HUES6 (cell line): ENCODE results near the gene COX4I1.

Experiments
- H3K27ac ChIP-seq: 2 replicates; pipeline ENCODE4 v1.7.0; 2013; ENCODE audit warnings: low read depth, mild to moderate bottlenecking, low read length, inconsistent platforms
- H3K27me3 ChIP-seq: 2 replicates; pipeline ENCODE4 v1.6.1; 2013; ENCODE audit warnings: low read length; ENCODE audit not compliant: control insufficient read depth, insufficient read depth
- H3K36me3 ChIP-seq: 2 replicates; pipeline ENCODE4 v1.6.1; 2013; ENCODE audit warnings: low read length; ENCODE audit not compliant: control insufficient read depth, insufficient read depth
- H3K4me1 ChIP-seq: 2 replicates; pipeline ENCODE4 v1.6.1; 2013; ENCODE audit warnings: low read length; ENCODE audit not compliant: control insufficient read depth, insufficient read depth
- H3K4me3 ChIP-seq: 2 replicates; pipeline ENCODE4 v1.5.1; 2013; ENCODE audit warnings: low read depth, low read length
- H3K9ac ChIP-seq: one replicate; pipeline ENCODE4 v1.6.1; 2013; ENCODE audit warnings: mild to moderate bottlenecking, low read length
- H3K9me3 ChIP-seq: 2 replicates; pipeline ENCODE4 v1.6.1; 2013; ENCODE audit warnings: low read depth, low read length; ENCODE audit not compliant: control insufficient read depth, insufficient read depth

Gene COX4I1

DNA sequence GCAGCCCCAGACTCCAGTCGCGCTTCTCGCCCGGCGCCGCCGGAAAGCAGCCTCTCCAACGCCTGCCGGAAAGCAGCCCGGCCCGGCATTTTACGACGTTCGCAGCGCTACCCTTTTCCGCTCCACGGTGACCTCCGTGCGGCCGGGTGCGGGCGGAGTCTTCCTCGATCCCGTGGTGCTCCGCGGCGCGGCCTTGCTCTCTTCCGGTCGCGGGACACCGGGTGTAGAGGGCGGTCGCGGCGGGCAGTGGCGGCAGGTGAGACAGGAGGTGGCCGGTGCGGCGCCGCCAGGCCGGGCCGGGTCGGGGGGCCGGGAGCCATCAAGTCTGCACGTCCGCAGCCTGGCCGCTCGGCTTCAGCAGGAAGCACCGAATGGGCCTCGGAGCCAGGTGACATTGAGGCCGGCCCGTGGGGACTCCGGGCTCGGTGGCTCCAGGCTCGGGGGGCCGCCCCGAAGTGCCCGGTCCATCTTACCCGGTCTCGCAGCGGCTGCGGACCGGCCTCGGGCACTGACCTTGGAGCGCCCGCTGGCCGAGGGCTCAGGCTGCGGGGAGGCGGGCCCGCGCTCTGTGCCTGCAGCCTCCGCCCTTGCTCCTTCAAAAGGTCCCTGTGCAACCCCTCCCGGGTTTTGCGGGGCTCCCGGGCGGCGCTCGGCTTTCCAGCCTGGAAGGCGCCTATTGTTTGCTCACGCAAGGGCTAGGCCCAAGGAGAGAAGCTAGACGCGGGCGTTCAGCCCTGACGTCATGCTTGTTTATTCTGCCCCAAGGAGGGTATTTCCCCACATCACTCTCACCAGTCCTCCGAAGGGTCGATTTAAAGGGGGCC is at the start of gene COX4I1, which contains the start of gene EMC8:
Gene COX4I1, plus strand, starts transcription at position 199 of the 824 bp plus-strand sequence. CDS start 1,511 bp downstream, outside the sequence.
Gene EMC8, minus strand, starts transcription at position 48 of the 824 bp plus-strand sequence. CDS start 249 bp downstream, outside the sequence.
- Histone ChIP-seq H3K9me3 (no peaks in the 10 kb centered on the region), H3K27me3 (no peaks in the 10 kb centered on the region), H3K27ac (peak within 1 kb of the TSS; percentile 93), H3K9ac (peak within 1 kb of the TSS; percentile 93), H3K36me3 (peaks cover 65% of the 10 kb centered on the region), H3K4me1 (peaks cover 6% of the 10 kb centered on the region; the same call in 1 of the 2 replicates), H3K4me3 (peak within 1 kb of the TSS; percentile 90)

DNA sequence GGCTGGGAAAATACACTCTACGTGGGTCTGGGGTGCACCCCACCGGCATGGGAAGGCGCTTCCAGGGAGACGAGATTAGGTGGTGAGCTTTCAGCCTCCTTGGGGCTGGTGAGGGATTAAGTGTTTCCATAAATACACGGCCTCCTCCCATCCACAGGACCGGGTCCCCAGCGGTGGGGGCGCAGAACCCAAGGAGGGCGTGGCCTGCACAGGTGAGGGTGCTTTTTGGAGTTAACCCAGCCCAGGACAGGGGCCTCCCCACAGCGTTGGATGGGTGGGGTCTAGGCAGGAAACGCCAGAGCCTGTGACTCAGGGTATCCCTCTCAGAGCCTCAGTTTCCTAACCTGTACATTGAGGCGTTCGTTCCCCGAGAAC is 49.7 kb upstream of the COX4I1 start:
- no peaks in the 10 kb centered on the region for H3K36me3 ChIP-seq
- peak overlapping the region; percentile 2; the same call in 1 of the 2 replicates for H3K27ac ChIP-seq
- peaks cover 64% of the 10 kb centered on the region for H3K4me1 ChIP-seq
- peaks cover 32% of the 10 kb centered on the region for H3K27me3 ChIP-seq
- no peaks in the 10 kb centered on the region for H3K9me3 ChIP-seq
- H3K9ac ChIP-seq: peak overlapping the region; percentile 77
- peak overlapping the region; percentile 70 for H3K4me3 ChIP-seq

DNA sequence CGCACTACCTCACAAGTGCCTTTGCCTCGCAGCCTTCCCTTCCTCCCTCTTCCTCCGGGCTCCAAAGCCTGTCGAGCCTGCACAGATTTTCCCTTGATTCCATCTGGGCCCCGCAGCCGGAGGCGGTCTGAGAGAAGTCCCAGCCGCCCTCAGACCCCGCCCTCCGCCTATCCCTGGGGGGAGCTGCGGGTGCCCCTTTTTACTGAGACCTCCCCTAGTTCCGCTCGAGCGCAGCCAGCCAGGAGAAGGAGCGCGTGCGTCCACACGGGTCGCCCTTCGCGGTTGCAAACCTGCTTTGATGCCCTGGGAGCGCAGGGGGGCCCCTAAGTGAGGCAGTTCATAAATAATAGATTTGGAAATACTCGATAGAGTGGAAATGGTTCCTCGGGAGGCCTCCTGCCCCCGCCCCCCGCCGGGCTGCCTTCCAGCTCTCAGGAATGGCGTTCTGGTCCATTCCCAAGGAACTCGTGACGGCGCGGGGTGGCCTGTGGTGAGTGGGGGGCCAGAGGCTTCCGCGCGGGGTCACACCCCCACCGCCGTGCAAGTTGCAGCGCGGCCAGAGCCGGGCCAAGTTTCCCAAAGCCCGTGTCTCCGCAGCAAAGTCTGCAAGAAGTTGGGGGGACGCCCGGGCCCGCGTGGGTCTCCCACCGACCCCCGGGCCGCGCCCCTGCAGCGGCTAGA is 49.2 kb upstream of the COX4I1 start:
- H3K9me3 ChIP-seq: no peaks in the 10 kb centered on the region
- peaks cover 62% of the 10 kb centered on the region for H3K4me1 ChIP-seq
- peak overlapping the region; percentile 2; the same call in 1 of the 2 replicates for H3K27ac ChIP-seq
- peak overlapping the region; percentile 77 for H3K9ac ChIP-seq
- H3K4me3 ChIP-seq: peak overlapping the region; percentile 70
- H3K27me3 ChIP-seq: peaks cover 32% of the 10 kb centered on the region
- no peaks in the 10 kb centered on the region for H3K36me3 ChIP-seq

DNA sequence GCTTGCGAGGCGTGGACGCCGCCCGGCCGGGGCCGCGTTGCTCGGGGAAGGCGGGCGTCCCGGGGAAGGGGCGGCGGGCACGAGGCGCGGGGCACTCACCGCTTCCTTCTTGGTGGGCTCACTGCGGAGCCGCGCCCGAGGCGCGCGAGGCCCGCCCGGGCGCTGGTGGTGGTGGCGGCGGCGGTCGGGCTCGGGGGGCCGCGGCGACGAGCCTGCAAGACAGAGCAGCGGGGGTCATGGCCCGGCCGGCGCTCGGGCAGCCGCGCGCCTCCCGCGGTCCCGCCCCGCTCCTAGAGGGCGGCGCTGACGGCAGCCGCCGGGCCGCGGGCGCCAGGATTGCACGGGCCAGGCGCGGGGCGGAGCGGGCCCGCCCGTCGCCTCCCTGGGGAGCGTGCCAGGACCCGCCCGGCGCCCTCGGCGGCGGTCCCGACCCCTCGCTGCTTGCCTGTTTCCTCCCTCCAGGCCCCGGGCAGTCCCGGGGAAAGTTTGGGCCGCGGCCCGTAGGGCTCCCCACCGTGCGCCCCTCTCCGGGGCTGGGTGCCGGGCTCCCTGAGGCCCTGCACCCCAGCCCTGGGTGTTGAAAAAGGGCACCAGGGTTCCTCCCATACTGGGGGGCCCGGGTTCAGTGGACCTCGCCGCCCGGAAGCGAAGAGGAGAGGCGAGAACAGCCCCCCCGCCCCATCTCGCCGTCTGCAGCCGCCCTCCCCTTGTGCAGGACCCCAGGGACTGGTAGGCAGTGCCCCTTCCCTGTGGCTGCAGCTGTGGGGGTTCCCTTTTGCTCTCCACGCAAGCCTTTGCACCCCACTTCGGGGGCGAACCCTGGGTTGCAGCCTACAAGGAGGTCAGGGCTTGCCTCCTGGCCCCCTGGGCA is 48.4 kb upstream of the COX4I1 start, which contains the start of gene C16orf74:
Gene C16orf74, minus strand, starts transcription at position 270 of the 871 bp plus-strand sequence. CDS start 15,879 bp downstream, outside the sequence.
- Histone ChIP-seq H3K27me3 (peaks cover 32% of the 10 kb centered on the region), H3K4me1 (peaks cover 57% of the 10 kb centered on the region)

DNA sequence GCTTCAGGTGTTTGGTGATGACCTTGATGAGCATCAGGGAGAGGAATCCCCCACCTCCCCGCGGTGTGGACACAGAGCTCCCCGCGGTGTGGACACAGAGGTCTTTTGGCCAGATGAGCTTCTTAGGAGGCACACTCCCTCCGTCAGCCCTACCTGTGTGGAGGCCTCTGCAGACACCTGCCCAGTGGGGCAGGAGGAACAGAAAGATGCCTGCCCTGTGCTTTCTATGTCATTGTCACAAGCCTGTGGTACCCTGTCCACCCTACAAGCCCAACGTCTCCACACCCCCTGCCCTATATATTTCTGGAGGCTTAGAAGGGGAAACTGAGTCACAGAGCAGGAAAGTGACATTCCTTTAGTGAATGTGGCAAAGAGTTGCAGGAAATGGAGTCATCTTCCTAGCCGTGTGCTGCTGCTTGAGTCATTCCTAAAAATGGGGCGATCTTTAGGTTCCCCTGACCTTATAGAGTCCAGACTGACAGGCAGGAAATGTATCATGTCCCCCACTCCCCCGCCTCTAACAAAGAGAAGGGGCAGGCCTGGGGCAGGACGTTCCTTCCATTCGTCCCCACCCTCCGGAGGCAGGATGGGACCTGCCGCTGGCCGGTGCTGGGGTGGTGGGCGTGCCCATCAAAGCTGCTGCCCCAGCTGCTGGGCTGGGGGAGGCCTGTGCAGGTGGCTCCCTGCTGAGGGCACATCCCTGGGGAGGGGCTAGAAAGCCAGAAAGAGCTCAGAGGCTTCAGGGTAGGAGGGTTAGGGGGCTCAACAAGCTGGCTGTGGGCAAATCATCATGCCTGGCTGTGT is 47.6 kb upstream of the COX4I1 start:
- H3K4me1 ChIP-seq: peaks cover 54% of the 10 kb centered on the region
- H3K9ac ChIP-seq: no peak overlapping the region
- no peaks in the 10 kb centered on the region for H3K9me3 ChIP-seq
- no peaks in the 10 kb centered on the region for H3K36me3 ChIP-seq
- no peak overlapping the region for H3K27ac ChIP-seq
- H3K4me3 ChIP-seq: peak overlapping the region; percentile 70
- H3K27me3 ChIP-seq: peaks cover 32% of the 10 kb centered on the region

More for the DNA sequence above, 48.4 kb upstream of the COX4I1 start, which contains the start of gene C16orf74:
- peak within 1 kb of the TSS; percentile 2; the same call in 1 of the 2 replicates for H3K27ac ChIP-seq
- H3K36me3 ChIP-seq: no peaks in the 10 kb centered on the region
- peak within 1 kb of the TSS; percentile 70 for H3K4me3 ChIP-seq
- H3K9me3 ChIP-seq: no peaks in the 10 kb centered on the region
- H3K9ac ChIP-seq: peak within 1 kb of the TSS; percentile 77

DNA sequence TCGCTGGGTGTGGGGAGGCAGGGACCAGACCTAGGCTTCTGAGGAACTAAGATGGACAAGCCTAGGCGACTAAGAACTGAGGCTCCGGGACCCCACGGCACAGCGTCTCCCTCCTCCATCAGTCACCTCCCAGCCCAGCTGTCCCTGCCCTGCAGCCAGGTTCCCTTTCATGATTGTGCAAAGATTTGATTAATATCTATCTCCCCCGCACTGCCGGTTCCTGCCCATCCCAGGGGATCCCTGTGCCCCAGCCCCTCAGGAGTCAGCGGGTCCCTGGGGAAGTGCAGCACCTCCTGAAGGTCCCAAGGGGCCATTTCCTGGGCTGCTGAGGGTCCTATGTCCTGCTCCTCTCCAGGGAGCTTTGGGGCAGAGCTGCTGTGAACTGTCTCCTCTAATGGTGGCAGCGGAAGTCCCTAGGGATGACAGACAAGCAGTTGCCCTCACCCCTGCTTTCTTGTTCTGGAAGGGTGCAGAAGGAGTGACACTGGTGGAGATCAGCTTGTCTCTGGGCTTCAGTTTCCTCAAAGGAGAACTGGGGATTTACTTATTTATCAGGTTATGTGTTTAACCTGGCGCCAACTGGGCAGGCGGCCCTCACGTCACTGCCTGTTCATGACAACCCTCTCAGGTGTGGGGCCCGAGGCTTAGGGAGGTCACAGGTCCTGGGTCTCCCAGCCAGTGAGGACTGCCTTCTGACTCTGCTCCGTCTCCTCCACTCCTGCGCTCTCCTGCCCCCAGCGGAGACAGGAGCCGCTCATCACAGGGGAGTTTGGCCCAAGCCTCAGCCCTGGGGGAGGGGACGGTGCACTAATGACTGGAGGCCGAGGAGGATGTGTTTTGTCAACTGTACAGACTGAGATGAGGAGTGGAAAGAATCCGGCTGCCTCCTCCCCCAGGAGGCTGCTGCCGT is 46.7 kb upstream of the COX4I1 start:
- no peaks in the 10 kb centered on the region for H3K36me3 ChIP-seq
- no peaks in the 10 kb centered on the region for H3K9me3 ChIP-seq
- peaks cover 46% of the 10 kb centered on the region for H3K4me1 ChIP-seq
- H3K9ac ChIP-seq: no peak overlapping the region
- no peak overlapping the region for H3K27ac ChIP-seq
- peaks cover 32% of the 10 kb centered on the region for H3K27me3 ChIP-seq
- peak overlapping the region; percentile 70; the same call in 1 of the 2 replicates for H3K4me3 ChIP-seq

DNA sequence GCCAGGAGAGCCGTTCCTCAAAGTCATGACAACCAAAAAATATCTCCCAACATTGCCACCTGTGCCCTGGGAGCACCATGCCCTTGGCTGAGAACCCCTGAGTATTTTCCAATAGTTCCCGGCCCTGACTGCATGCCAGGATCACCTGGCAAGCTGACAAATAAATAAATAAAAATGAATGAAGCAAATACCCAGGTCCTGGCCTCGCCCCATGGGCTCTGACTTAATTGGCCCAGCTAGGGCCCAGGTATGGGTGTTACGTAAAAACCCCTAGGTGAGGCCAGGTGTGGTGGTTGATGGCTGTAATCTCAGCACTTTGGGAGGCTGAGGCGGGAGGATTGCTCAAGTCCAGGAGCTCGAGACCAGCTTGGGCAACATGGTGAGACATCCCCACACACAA is 45.9 kb upstream of the COX4I1 start:
- Histone ChIP-seq H3K4me1 (peaks cover 46% of the 10 kb centered on the region), H3K27me3 (peaks cover 32% of the 10 kb centered on the region), H3K4me3 (0 out of 2 replicates have a peak overlapping the region, but pooled peaks have one; percentile 6), H3K9me3 (no peaks in the 10 kb centered on the region), H3K9ac (no peak overlapping the region), H3K27ac (no peak overlapping the region), H3K36me3 (no peaks in the 10 kb centered on the region)

DNA sequence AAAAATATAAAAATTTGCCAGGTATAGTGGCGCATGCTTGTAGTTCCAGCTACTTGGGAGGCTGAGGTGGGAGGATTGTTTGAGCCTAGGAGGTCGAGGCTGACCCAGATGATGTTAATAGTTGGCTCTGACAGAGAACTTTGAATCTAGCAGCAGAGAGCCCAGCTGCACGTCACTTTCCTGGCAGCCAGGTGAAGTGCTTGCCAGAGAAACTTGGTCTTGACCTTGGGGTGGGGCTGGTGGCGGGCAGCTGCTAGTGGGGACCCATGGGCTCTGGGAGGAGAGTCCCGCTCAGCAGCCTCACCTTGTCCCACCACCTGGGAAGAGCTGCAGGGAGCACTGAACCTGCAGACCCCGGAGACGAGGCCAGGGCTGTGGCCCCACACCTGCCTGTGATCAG is 45.5 kb upstream of the COX4I1 start:
- H3K9me3 ChIP-seq: no peaks in the 10 kb centered on the region
- peaks cover 46% of the 10 kb centered on the region for H3K4me1 ChIP-seq
- H3K36me3 ChIP-seq: no peaks in the 10 kb centered on the region
- H3K4me3 ChIP-seq: no peak overlapping the region
- H3K27ac ChIP-seq: no peak overlapping the region
- H3K9ac ChIP-seq: no peak overlapping the region
- peaks cover 32% of the 10 kb centered on the region for H3K27me3 ChIP-seq

DNA sequence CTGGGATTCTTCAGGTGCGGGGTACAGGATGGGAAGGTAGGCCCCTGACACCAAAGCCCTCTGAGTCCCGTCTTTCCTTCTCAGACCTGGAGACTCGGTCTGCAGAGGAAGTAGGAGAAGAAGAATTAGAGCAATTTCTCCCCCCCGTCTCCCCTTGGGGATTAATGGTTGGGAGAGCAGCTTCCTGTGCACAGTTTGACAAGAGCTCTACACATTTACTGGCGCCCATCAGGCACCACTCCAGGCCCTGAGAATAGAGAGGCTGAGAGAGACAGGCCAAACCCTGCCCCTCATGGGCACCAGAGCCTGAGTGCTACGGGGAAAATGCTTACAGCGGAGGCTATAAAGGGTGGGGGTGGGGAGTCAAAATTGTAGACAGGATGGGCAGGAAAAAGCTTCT is 45.1 kb upstream of the COX4I1 start:
- H3K9ac ChIP-seq: no peak overlapping the region

More for the DNA sequence above, 45.1 kb upstream of the COX4I1 start:
- Histone ChIP-seq H3K4me3 (no peak overlapping the region), H3K9me3 (no peaks in the 10 kb centered on the region), H3K36me3 (no peaks in the 10 kb centered on the region), H3K27me3 (peaks cover 32% of the 10 kb centered on the region), H3K4me1 (peaks cover 45% of the 10 kb centered on the region), H3K27ac (no peak overlapping the region)
